ENCODE results near the gene ZNF667. TPM values are rescaled to one million over a fixed set of nuclear protein-coding genes. Genes with fewer than 3 reads are reported as not detected.
A peak's percentile ranks its signal among the peaks of the same experiment; 100 is the strongest.

Gene ZNF667
- total and polyA plus RNA-seq, 3 experiments from 2014 or later = 0.35 to 0.74 (median 0.54) TPM

DNA sequence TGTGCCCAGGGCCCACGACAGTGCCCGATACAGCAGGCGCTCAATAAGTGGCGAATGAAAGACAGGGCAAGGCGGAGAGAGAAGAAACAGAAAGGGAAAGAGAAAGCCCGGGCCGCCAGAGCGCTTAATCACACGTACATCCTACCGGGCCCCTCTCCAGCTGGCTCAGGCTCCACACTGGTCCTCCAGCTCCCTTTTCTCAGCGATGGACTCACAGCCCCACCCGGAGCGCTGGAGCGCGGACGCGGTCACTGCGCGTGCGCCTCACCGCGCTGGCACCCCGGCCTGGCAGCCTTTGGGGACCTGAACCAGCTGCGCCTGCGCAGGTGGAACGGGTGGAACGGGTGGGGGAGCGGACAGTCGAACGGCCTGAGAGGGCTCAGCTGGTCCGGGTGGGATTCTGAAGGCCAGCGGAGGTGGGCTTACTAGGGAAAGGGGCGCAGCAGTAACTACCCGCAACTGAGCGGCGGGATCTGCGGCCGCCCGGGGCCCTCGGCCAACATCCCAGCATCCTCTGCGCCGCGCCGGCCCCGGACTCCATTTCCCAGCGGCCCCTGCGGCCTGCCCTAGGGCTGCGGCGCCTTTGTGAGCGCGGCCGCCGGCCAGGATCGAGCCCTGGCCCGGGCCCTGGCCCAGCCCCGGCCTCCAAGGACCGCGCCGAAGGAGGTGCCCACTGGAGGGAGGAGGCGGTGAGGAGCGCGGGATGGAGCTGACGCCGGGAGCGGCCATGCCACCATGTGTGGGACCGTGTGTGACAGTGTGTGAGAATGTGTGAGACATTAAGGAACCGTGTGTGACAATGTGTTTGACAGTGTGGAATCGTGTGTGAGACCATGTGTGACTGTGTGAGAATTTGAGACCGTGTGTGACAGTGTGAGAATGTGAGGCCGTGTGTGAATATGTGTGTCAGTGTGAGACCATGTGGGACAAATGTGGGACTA, 73.1 kb downstream of the ZNF667 start, which contains the start of gene ZNF583:
ZNF583 (plus strand) TSS at position 569 of the 941 bp plus-strand sequence. CDS start 2,783 bp downstream, outside the sequence.
- DNase-seq = peak; percentile 86 to 92 (median 92)
- Mint-ChIP-seq H3K9me3 (peaks cover 36 to 73% (median 55%) of the 10 kb centered on the region in 5 donors), H3K4me3 (peak within 1 kb of the TSS; percentile 85 to 97 (median 92)), H3K36me3 (peaks cover 31 to 76% (median 58%) of the 10 kb centered on the region in 3 donors), H3K27ac (peak within 1 kb of the TSS; percentile 77 to 97 (median 90)), H3K27me3 (peaks cover 0 to 3% of the 10 kb centered on the region in 2 donors), H3K4me1 (peaks cover 27 to 36% (median 32%) of the 10 kb centered on the region in 3 donors)
- Histone ChIP-seq H3K4me3 (ENCODE audit: low read length) (peak within 1 kb of the TSS; percentile 83), H3K27me3 (ENCODE audit: insufficient read depth, low read length, poor library complexity, severe bottlenecking) (no peaks in the 10 kb centered on the region), H3K36me3 (ENCODE audit: insufficient read depth, low read length) (peaks cover 18% of the 10 kb centered on the region), H3K4me1 (ENCODE audit: insufficient read depth, low read length) (peaks cover 20% of the 10 kb centered on the region), H3K9me3 (ENCODE audit: low read length) (peaks cover 23% of the 10 kb centered on the region), H3K27ac (ENCODE audit: low read depth, low read length) (peak within 1 kb of the TSS; percentile 94)
- CTCF ChIA-PET = interaction anchor here (1.5 to 1.6 kb wide), 2 partner anchors 11 to 12 kb away, joined by 4 read pairs; partner anchors contain the start of gene ZNF582
- POLR2A ChIA-PET = interaction anchor here (0.5 to 1.1 kb wide), 3 partner anchors 11 to 266 kb away, joined by 3 to 6 read pairs (median 5); partner anchors contain the start of gene ZNF582

GRCh38 chr19:56403261-56403660, 73.9 kb downstream of the ZNF667 start:
- Mint-ChIP-seq H3K4me3 (peak overlapping the region; percentile 85 to 97 (median 92)), H3K27me3 (peaks cover 0 to 3% of the 10 kb centered on the region in 2 donors), H3K36me3 (peaks cover 26 to 76% (median 58%) of the 10 kb centered on the region in 3 donors), H3K27ac (peak overlapping the region; percentile 77 to 97 (median 90)), H3K4me1 (peaks cover 27 to 36% (median 32%) of the 10 kb centered on the region in 3 donors), H3K9me3 (peaks cover 35 to 73% (median 56%) of the 10 kb centered on the region in 5 donors)
- Histone ChIP-seq H3K27me3 (ENCODE audit: insufficient read depth, low read length, poor library complexity, severe bottlenecking) (no peaks in the 10 kb centered on the region), H3K4me3 (ENCODE audit: low read length) (peak overlapping the region; percentile 83), H3K4me1 (ENCODE audit: insufficient read depth, low read length) (peaks cover 20% of the 10 kb centered on the region), H3K9me3 (ENCODE audit: low read length) (peaks cover 16% of the 10 kb centered on the region), H3K36me3 (ENCODE audit: insufficient read depth, low read length) (peaks cover 10% of the 10 kb centered on the region), H3K27ac (ENCODE audit: low read depth, low read length) (peak overlapping the region; percentile 94)
- peak in 1 of 5 donors; percentile 3 for DNase-seq
- ChIA-PET CTCF (interaction anchor here (1.5 to 1.6 kb wide), 2 partner anchors 10 to 11 kb away, joined by 4 read pairs; partner anchors contain the start of gene ZNF582), POLR2A (interaction anchor here (0.5 to 1.1 kb wide), 3 partner anchors 10 to 265 kb away, joined by 3 to 6 read pairs (median 5); partner anchors contain the start of gene ZNF582)

DNA sequence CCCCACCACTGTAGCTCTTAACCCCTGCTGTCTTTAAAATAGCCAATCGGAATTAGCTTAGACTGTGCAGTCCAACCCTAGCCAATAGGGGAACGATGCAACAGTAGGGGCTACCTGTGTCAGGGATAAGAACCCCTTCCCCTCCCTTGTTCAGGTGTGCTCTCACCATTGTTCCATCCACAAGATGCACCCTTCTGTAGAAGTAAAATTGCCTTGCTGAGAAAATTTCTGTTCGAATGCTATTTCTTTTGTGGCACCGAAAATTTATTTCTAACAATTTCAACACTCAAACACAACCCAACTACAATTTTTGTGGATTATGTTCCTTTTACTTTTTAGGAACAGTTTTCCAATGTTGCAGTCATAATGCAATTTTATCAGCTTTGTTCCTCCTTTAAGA, 76.7 kb downstream of the ZNF667 start:
- peaks cover 0 to 3% of the 10 kb centered on the region in 2 donors for H3K27me3 Mint-ChIP-seq
- peaks cover 22 to 73% (median 59%) of the 10 kb centered on the region in 5 donors for H3K9me3 Mint-ChIP-seq
- H3K36me3 Mint-ChIP-seq = peaks cover 13 to 72% (median 51%) of the 10 kb centered on the region in 3 donors
- H3K27ac Mint-ChIP-seq = peak overlapping the region in 1 of 8 donors; percentile 81
- no peak overlapping the region for H3K4me3 Mint-ChIP-seq
- peaks cover 25 to 29% (median 28%) of the 10 kb centered on the region in 3 donors for H3K4me1 Mint-ChIP-seq
- Histone ChIP-seq H3K36me3 (ENCODE audit: insufficient read depth, low read length) (no peaks in the 10 kb centered on the region), H3K9me3 (ENCODE audit: low read length) (peaks cover 20% of the 10 kb centered on the region), H3K4me3 (ENCODE audit: low read length) (no peak overlapping the region), H3K27me3 (ENCODE audit: insufficient read depth, low read length, poor library complexity, severe bottlenecking) (no peaks in the 10 kb centered on the region), H3K27ac (ENCODE audit: low read depth, low read length) (no peak overlapping the region), H3K4me1 (ENCODE audit: insufficient read depth, low read length) (peaks cover 20% of the 10 kb centered on the region)
- ChIA-PET CTCF (no interaction called here), POLR2A (no interaction called here)
- no peak for DNase-seq

- CTCF ChIA-PET = no interaction called here
These were observed 78.3 kb downstream of the ZNF667 start for GRCh38 chr19:56398809-56399208.

GRCh38 chr19:56393119-56394012, 83.8 kb downstream of the ZNF667 start, which contains the start of gene ZNF582:
Gene ZNF582, minus strand, starts transcription at chr19:56393534. Its CDS starts 1,782 bp downstream, at chr19:56391752.
- DNase-seq = peak; percentile 84 to 96 (median 91)
- Histone ChIP-seq H3K9me3 (ENCODE audit: low read length) (peaks cover 22% of the 10 kb centered on the region), H3K27ac (ENCODE audit: low read depth, low read length) (peak within 1 kb of the TSS; percentile 95), H3K27me3 (ENCODE audit: insufficient read depth, low read length, poor library complexity, severe bottlenecking) (no peaks in the 10 kb centered on the region), H3K36me3 (ENCODE audit: insufficient read depth, low read length) (peaks cover 15% of the 10 kb centered on the region), H3K4me1 (ENCODE audit: insufficient read depth, low read length) (peaks cover 7% of the 10 kb centered on the region), H3K4me3 (ENCODE audit: low read length) (peak within 1 kb of the TSS; percentile 88)
- H3K27me3 Mint-ChIP-seq = peaks cover 0 to 4% of the 10 kb centered on the region in 2 donors
- peaks cover 21 to 70% (median 51%) of the 10 kb centered on the region in 3 donors for H3K36me3 Mint-ChIP-seq
- H3K4me3 Mint-ChIP-seq = peak within 1 kb of the TSS; percentile 91 to 100 (median 96)
- H3K4me1 Mint-ChIP-seq = peaks cover 7 to 23% (median 12%) of the 10 kb centered on the region in 3 donors
- ChIA-PET POLR2A (interaction anchor here (1.2 kb wide), 1 partner anchor 10 kb away, joined by 6 read pairs; the partner anchor contains the start of gene ZNF583), CTCF (interaction anchor here (0.7 to 1.5 kb wide), 4 partner anchors 10 to 798 kb away, joined by 3 to 4 read pairs (median 3); partner anchors contain the start of gene ZNF264)
- peaks cover 21 to 69% (median 40%) of the 10 kb centered on the region in 5 donors for H3K9me3 Mint-ChIP-seq
- peak within 1 kb of the TSS; percentile 78 to 97 (median 95) for H3K27ac Mint-ChIP-seq

More at GRCh38 chr19:56398809-56399208, 78.3 kb downstream of the ZNF667 start:
- Mint-ChIP-seq H3K4me1 (peaks cover 13 to 23% (median 18%) of the 10 kb centered on the region in 3 donors), H3K9me3 (peaks cover 31 to 79% (median 70%) of the 10 kb centered on the region in 5 donors), H3K36me3 (peaks cover 10 to 71% (median 47%) of the 10 kb centered on the region in 3 donors), H3K27ac (no peak overlapping the region), H3K4me3 (peak overlapping the region in 1 of 7 donors; percentile 50), H3K27me3 (peaks cover 0 to 3% of the 10 kb centered on the region in 2 donors)
- H3K27me3 ChIP-seq (ENCODE audit: insufficient read depth, low read length, poor library complexity, severe bottlenecking) = no peaks in the 10 kb centered on the region
- H3K4me3 ChIP-seq (ENCODE audit: low read length) = no peak overlapping the region
- H3K27ac ChIP-seq (ENCODE audit: low read depth, low read length) = no peak overlapping the region
- H3K9me3 ChIP-seq (ENCODE audit: low read length) = peaks cover 34% of the 10 kb centered on the region
- no peaks in the 10 kb centered on the region for H3K36me3 ChIP-seq (ENCODE audit: insufficient read depth, low read length)
- POLR2A ChIA-PET = no interaction called here
- no peak for DNase-seq
- H3K4me1 ChIP-seq (ENCODE audit: insufficient read depth, low read length) = peaks cover 12% of the 10 kb centered on the region

Other genes starting within 250 kb of the ZNF667 start
- gene EDDM13, start 204.6 kb downstream of the ZNF667 start, total RNA-seq = under 1 TPM; 0.59 to 0.64 TPM
- 1.8 TPM for gene EDDM13, start 204.6 kb downstream of the ZNF667 start, polyA plus RNA-seq
- gene ZSCAN5A, start 162.5 kb downstream of the ZNF667 start, total RNA-seq = 10 to 100 TPM; 11.2 to 11.6 TPM
- 10.4 TPM for gene ZSCAN5A, start 162.5 kb downstream of the ZNF667 start, polyA plus RNA-seq
- gene ZNF582, start 83.8 kb downstream of the ZNF667 start, total RNA-seq = 1 to 10 TPM; 2.1 to 2.6 TPM
- gene ZNF582, start 83.8 kb downstream of the ZNF667 start, polyA plus RNA-seq = 9.0 TPM
- gene ZNF583, start 73.0 kb downstream of the ZNF667 start, total RNA-seq = 1 to 10 TPM; 5.3 to 5.9 TPM
- gene ZNF583, start 73.0 kb downstream of the ZNF667 start, polyA plus RNA-seq = 14.1 TPM
- 1 to 10 TPM in 1 of 2 experiments, under 1 TPM in 1; 0.95 to 1.1 TPM for gene ZNF471, start 30.5 kb upstream of the ZNF667 start, total RNA-seq
- gene ZNF471, start 30.5 kb upstream of the ZNF667 start, polyA plus RNA-seq = 0.09 TPM
- 1 to 10 TPM; 3.1 to 3.4 TPM for gene ZFP28, start 61.6 kb upstream of the ZNF667 start, total RNA-seq
- gene ZFP28, start 61.6 kb upstream of the ZNF667 start, polyA plus RNA-seq = 2.7 TPM
- 1 to 10 TPM; 2.5 to 3.5 TPM for gene ZNF470, start 90.1 kb upstream of the ZNF667 start, total RNA-seq
- gene ZNF470, start 90.1 kb upstream of the ZNF667 start, polyA plus RNA-seq = 2.1 TPM
- 1 to 10 TPM; 8.2 to 8.4 TPM for gene ZNF71, start 118.0 kb upstream of the ZNF667 start, total RNA-seq
- 11.8 TPM for gene ZNF71, start 118.0 kb upstream of the ZNF667 start, polyA plus RNA-seq
- not detected for gene SMIM17, start 165.8 kb upstream of the ZNF667 start, total RNA-seq
- not detected for gene SMIM17, start 165.8 kb upstream of the ZNF667 start, polyA plus RNA-seq
- gene ZNF835, start 194.4 kb upstream of the ZNF667 start, total RNA-seq = 1 to 10 TPM; 4.1 to 4.7 TPM
- gene ZNF835, start 194.4 kb upstream of the ZNF667 start, polyA plus RNA-seq = 1.3 TPM